Measurements from ENCODE around the gene TSC2.

GRCh38 chr16:2122429-2122828, 74.6 kb downstream of the TSC2 start:
- TF ChIP-seq CTCF (IDR thresholded peaks at IDR 0.05; ENCODE audit: low read depth, low read length, missing input control) = no peak
- no peak for TF ChIP-seq HNF4A (conservative IDR thresholded peaks at IDR 0.05)
- no peak for TF ChIP-seq FOXA1 (IDR thresholded peaks at IDR 0.05)
- TF ChIP-seq TAF1 (conservative IDR thresholded peaks at IDR 0.05) = no peak
- no peak for TF ChIP-seq ATF3 (IDR thresholded peaks at IDR 0.05)
- no peak for TF ChIP-seq YY1 (IDR thresholded peaks at IDR 0.05)

All from liver (tissue), 3 donors.